GM19452 (cell line): Measurements from ENCODE around the gene PARD3.
"Not testable (repeated sequence)": the region's sequence is repeated elsewhere in the genome, so short reads cannot be mapped to it uniquely, and the experiment has no call there.

ENCODE experiments used
- ATAC-seq: cut with Tn5 transposase; IDR thresholded peaks from one replicate; pipeline ENCODE4 v1.9.1; 2021; ENCODE audit not compliant: unreplicated experiment

PARD3 gene

GRCh38 chr10:34815185-34816084 lies at the start of gene PARD3:
TSS of gene PARD3 (minus strand) at chr10:34815296. CDS start at chr10:34814995, 301 bp downstream.
- peak; percentile 51 for ATAC-seq

- ATAC-seq, result no peak
Observed at GRCh38 chr10:34864149-34865067, 49.3 kb upstream of the PARD3 start.

GRCh38 chr10:34862892-34863291 lies 47.8 kb upstream of the PARD3 start:
- no peak for ATAC-seq

GRCh38 chr10:34861293-34862021 lies 46.4 kb upstream of the PARD3 start:
- ATAC-seq, result no peak

GRCh38 chr10:34859170-34859569 lies 44.1 kb upstream of the PARD3 start:
- no peak for ATAC-seq

- ATAC-seq, result no peak
Observed at GRCh38 chr10:34858003-34858402, 42.9 kb upstream of the PARD3 start.

GRCh38 chr10:34854147-34854601 lies 39.1 kb upstream of the PARD3 start:
- no peak for ATAC-seq

GRCh38 chr10:34853357-34853756 lies 38.3 kb upstream of the PARD3 start:
- ATAC-seq, result no peak

- ATAC-seq, result no peak
Observed at GRCh38 chr10:34850558-34850957, 35.5 kb upstream of the PARD3 start.

- ATAC-seq, result no peak
Observed at GRCh38 chr10:34850036-34850435, 34.9 kb upstream of the PARD3 start.

GRCh38 chr10:34845070-34845469 lies 30.0 kb upstream of the PARD3 start:
- no peak for ATAC-seq

GRCh38 chr10:34844448-34844847 lies 29.4 kb upstream of the PARD3 start:
- ATAC-seq, result no peak

- not testable (repeated sequence) for ATAC-seq
Observed at GRCh38 chr10:34843470-34843869, 28.4 kb upstream of the PARD3 start.

GRCh38 chr10:34838366-34838900 lies 23.3 kb upstream of the PARD3 start:
- ATAC-seq, result no peak

- ATAC-seq, result peak; percentile 69
Observed at GRCh38 chr10:34835908-34836508, 20.9 kb upstream of the PARD3 start.

GRCh38 chr10:34834274-34834673 lies 19.2 kb upstream of the PARD3 start:
- no peak for ATAC-seq

GRCh38 chr10:34830217-34830822 lies 15.2 kb upstream of the PARD3 start:
- ATAC-seq, result no peak

GRCh38 chr10:34826857-34827766 lies 12.0 kb upstream of the PARD3 start:
- ATAC-seq, result no peak

GRCh38 chr10:34826221-34826620 lies 11.1 kb upstream of the PARD3 start:
- no peak for ATAC-seq
